HG02610 (cell line): ENCODE measurements around the gene PAX2.

ENCODE experiments used
- ATAC-seq: cut with Tn5 transposase; IDR thresholded peaks from one replicate; pipeline ENCODE4 v1.9.1; 2021; ENCODE audit warnings: mild to moderate bottlenecking, moderate library complexity; ENCODE audit not compliant: unreplicated experiment

PAX2 gene

GRCh38 chr10:100723770-100724530 lies 21.4 kb upstream of the PAX2 start:
- no peak for ATAC-seq

DNA sequence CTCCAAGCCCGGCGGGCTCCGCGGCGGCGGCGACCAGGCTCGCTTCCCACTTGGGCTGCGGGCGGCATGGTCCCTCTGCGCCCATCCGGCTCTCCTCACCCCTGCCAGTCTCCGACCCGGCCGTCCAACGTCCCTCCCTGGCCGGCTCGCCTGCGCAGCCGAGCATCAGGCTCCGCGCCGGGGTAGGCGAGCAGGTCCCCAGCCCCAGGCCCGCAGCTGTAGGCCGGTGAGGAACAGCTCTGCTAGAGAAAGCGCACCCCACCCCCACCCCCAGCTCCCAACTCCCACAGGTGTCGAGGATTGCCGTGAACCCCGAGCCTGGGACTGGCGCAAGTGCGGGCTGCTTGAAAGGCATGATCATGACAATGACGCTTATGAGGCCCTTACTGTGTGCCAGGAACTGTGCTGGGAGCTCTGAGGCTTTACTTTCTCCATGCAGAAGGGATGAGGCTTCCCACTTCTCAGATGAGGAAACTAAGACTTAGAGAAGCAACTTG lies 20.8 kb upstream of the PAX2 start:
- ATAC-seq = no peak

- no peak for ATAC-seq
These were observed 20.3 kb upstream of the PAX2 start for GRCh38 chr10:100725071-100725471.

- ATAC-seq = no peak
These were observed 19.4 kb upstream of the PAX2 start for GRCh38 chr10:100725869-100726426.

- no peak for ATAC-seq
These were observed 17.6 kb upstream of the PAX2 start for GRCh38 chr10:100727808-100728207.

DNA sequence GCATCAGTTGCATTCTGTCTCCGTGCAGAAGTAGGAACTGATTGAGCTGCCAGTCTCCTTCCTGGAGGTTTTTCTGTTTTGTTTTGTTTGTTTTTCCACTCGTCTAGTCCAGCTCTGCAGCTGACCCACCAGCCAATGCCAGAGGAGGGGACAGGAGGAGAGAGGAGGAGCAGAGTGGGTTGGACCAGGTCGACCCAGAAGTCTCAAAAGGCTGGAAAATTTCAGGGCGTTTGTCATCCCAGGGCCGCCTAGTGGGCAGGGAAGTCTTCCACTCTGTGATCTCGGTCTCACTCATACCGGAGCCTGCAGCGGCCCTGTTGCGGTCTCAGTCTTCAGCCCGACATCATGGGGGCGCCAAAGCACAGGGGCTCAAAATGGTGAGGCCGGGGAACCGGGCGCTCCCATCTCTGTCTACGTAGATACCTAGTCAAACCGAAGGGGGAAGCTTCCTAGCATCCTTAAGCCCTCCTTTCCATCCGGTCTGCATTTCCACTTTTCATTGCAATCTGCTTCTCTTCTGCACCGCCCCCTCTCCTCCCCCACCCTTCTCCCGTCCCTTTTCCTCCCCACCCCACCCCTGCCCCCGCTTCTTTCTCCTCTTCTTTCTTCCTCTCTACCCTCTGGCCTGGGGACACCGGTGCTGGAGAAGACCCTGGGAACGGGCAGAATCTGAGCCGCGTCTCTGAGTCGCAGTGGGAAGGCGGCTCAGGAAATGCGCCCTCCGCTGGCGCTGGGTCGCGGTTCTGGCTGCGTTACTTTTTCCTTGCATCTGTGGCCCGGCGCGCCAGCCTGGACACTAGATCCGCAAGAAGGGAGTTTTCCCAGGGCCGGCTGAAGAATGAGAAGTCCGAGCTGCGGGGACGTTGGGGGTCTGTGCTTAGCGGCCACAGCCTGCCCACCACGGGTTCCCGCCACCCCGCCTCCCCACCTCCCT lies 16.2 kb upstream of the PAX2 start:
- no peak for ATAC-seq

DNA sequence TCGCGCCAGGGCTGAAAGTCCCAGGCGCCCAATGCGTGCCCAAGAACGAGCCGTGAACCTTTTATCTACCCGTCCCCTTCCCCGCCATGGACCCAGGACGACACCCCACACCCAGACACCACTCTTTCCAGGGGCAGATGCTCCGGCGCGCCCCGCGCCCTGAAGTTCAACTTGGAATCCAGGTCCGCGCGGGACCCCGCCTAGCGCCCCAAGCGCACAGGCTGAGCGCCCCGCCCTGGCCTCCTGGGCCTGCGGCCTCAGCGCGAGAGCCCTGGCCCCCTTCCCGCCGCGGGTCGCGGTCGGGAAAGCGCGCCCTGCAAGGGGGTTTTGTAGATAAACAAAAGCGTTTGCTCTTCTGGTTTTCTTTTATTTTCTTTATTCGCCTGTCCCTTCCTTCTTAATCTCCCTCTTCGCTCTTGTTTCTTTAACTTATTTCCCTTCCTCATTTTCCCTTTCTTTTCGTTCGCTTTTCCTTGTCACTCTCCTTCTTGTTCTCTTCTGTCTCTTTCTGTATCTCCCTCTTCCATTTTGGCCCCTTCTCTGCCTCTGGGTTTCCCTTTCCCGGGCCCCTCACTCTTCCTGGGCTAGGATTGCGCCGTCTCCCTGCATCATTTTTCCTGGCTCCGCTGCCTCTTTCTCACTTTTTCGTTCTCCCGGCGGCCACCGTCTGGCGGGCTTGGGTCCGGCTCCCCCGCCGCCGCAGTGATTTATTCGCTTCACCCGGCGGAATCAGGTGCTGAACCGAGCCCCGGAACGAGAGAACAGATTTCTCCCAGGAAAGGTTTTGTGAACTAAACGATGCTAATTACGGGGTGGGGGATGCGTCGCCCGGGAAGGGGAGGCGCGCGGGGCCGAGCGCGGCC lies 15.3 kb upstream of the PAX2 start:
- no peak for ATAC-seq

GRCh38 chr10:100730725-100731406 lies 14.5 kb upstream of the PAX2 start:
- ATAC-seq = peak; percentile 54

GRCh38 chr10:100731407-100732240 lies 13.8 kb upstream of the PAX2 start:
- peak; percentile 15 for ATAC-seq

DNA sequence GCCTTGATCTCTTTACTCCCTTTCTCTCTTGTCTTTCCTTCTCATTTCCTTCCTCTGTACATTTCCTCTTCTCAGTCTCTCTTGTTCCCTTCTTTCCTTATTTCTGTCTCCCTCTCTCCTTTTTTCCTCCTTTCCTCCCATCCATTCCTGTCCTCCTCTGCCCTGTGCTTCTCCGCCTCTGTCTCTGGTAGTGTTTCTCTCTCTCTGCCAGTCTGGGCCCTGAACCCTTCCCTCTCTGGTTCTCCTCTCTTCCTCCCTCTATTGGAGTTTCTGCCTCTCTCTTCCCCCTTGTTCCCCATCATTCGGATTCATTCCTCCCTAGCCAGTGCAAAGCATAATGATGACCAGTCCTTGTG lies 13.2 kb upstream of the PAX2 start:
- no peak for ATAC-seq

DNA sequence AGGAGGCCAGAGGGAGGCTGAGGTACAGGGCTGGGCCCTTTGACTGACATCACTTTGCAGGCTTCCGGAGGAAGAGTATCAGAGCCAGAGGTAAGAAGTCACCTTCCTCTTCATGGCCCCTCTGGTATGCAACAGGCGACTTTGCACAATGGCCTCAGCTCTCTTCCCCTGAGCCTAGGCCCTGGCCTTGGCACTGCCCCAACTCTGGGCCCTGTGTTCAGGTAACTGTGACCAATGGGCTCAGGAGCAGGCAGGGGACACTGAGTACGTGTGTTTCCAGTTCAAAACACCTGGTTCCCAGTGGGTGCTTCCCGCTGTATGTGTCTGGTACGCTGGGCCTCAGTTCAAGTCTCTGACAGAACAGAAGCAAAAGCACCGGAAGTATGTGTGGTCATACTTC lies 12.1 kb upstream of the PAX2 start:
- ATAC-seq = no peak

DNA sequence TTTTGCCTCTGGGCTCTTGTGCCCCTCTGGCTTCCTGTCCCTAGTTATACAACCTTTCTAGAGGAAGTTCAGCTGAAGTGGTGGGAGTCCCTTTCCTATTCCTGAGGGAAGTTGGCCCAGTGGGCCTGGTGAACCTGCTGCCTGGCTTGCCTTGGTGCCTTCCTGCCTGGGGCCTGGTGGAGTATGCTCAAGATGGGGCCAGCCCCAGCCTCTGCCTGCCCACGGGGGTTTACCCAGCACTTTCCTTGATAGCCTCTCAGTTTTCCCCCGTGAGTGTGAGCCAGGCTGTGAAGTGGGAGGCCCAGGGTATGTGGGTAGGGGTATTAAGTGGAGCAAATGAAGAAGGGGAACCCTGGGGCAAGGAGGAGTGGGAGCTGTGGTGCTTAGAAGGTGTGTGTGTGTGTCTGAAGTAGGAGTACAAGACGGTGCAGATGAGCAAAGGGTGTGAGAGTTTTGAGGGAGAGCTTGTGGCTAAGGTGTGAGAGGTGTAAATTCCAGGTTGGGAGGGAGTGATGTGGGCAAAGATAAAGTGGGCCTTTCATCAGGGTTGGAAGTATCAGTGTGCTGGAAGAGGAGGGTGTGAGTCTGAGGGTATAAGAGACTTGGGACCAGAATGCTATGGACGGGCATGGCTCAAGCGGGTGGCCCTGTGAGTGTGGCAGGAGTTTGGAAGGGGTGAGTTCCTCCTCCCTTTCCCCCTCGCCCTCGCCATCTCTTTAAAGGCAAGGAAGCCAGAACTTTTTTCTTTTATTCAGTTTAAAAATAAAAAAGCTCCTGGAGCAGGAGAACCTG lies 10.9 kb upstream of the PAX2 start:
- no peak for ATAC-seq

DNA sequence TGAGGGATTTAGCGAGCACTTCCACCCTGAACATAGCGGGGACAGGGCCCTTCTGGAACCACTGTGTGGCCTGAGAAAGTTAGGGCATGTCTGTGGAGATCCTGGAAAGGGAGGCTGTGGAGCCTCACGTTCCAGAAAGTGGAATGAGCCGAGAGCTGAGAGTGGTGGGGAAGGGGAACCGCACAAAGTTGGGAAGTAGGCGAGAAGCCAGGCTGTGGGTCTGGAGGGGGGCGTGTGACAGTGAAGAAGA lies 10.4 kb upstream of the PAX2 start:
- ATAC-seq = no peak

- no peak for ATAC-seq
These were observed 9.8 kb upstream of the PAX2 start for GRCh38 chr10:100735337-100736143.

DNA sequence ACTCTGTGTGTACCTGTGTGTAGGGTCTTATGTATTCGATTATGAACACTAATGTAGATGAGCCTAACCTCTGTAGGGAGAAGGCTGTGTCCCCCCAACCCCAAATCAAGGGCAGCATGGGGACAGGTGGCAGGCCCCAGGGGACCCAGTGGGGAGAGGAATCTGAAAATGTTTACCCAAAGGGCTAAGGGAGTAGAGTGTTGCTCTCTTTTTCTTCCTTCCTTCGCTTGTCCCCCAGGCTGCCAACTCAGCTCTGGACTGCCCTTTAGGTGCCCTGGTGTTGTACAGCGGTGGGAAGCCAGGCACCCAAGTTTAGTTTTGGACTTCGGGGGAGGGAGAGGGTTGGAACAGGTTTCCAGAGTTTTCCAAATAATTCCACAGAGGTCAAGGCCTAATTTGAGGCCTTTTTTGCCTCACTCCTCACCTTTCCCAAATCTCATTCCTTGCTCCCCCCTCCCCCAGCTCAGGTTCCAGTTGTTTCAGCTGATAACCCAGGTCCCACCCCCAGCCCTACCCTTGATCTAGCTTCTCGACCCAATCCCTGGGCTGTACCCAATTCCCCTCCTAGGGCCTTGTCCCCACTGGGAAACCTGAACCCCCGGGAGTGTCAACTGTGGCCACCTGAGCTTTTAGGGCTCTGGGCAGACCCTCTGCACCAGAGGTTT lies 9.1 kb upstream of the PAX2 start:
- no peak for ATAC-seq

GRCh38 chr10:100736809-100737354 lies 8.5 kb upstream of the PAX2 start:
- no peak for ATAC-seq
